ENCODE data around the gene MINK1.

DNA sequence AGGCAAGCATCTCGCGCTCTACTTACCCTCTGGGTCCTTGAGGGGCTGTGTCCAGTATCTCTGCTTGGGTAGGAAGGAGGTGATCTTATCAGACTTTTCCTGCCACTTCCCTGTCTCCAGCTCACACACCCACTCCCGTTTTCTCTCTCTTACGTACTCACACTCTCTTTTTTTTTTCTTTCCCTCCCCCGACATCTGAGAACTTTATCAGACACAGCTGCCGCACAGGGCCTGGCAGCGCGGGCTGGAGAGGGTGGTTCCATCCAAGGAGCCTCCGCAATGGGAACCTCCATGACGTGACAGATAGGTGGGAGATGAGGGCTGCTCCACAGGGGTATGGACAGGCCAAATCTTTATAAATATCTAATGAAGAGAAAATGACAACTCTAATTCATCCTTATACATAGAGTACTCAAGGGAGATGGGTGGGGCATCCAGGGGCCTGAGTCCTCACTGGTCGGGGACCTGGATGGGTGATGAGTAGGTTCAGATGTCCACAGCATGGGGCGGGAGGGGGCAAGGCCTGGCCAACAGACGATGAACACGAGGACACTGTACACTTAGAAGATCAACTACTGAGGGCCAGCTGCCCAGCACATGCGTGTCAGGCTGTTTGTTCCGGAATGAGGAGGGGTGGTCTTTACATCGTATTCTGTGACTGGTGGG, 23.3 kb downstream of the MINK1 start:
- TF ChIP-seq, protein P1, sequence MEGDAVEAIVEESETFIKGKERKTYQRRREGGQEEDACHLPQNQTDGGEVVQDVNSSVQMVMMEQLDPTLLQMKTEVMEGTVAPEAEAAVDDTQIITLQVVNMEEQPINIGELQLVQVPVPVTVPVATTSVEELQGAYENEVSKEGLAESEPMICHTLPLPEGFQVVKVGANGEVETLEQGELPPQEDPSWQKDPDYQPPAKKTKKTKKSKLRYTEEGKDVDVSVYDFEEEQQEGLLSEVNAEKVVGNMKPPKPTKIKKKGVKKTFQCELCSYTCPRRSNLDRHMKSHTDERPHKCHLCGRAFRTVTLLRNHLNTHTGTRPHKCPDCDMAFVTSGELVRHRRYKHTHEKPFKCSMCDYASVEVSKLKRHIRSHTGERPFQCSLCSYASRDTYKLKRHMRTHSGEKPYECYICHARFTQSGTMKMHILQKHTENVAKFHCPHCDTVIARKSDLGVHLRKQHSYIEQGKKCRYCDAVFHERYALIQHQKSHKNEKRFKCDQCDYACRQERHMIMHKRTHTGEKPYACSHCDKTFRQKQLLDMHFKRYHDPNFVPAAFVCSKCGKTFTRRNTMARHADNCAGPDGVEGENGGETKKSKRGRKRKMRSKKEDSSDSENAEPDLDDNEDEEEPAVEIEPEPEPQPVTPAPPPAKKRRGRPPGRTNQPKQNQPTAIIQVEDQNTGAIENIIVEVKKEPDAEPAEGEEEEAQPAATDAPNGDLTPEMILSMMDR (IDR thresholded peaks at IDR 0.05), result no peak
- TF ChIP-seq ZFX (IDR thresholded peaks at IDR 0.05; ENCODE audit: borderline replicate concordance), result no peak

Measured in 22Rv1 (cell line).